GM12891 (cell line): Measurements from ENCODE around the gene CPSF7.
"Not testable (repeated sequence)": the region's sequence is repeated elsewhere in the genome, so short reads cannot be mapped to it uniquely, and the experiment has no call there.

Source experiments
- DNase-seq: peaks from one replicate; pipeline ENCODE4 v3.0.0; 2011; ENCODE audit warnings: low spot score; ENCODE audit not compliant: insufficient read length
- FAIRE-seq: peaks from 2 replicates; lab custom pipeline; 2011; peaks lifted over from hg19 to GRCh38; lab: Jason Lieb, UNC
- PAX5 ChIP-seq: IDR thresholded peaks from 2 replicates; pipeline ENCODE4 v1.6.1; 2011; ENCODE audit warnings: low read length, moderate library complexity, mild to moderate bottlenecking; ENCODE audit not compliant: insufficient read depth, severe bottlenecking
- POLR2A ChIP-seq: IDR thresholded peaks from 2 replicates; pipeline ENCODE4 v1.6.1; 2011; ENCODE audit warnings: low read depth, low read length, control low read depth
- POLR2AphosphoS5 ChIP-seq: IDR thresholded peaks from 2 replicates; pipeline ENCODE4 v1.6.1; 2011; ENCODE audit warnings: low read depth, low read length, control low read depth
- POU2F2 ChIP-seq: IDR thresholded peaks from 2 replicates; pipeline ENCODE4 v1.6.1; 2011; ENCODE audit warnings: low read depth, mild to moderate bottlenecking, control low read depth, low read length, moderate library complexity
- SPI1 ChIP-seq: IDR thresholded peaks from 2 replicates; pipeline ENCODE4 v1.6.1; 2011; ENCODE audit warnings: low read depth, low read length, control low read depth
- TAF1 ChIP-seq: IDR thresholded peaks from 2 replicates; pipeline ENCODE4 v1.6.1; 2011; ENCODE audit warnings: low read depth, low read length, control low read depth

Gene CPSF7

DNA sequence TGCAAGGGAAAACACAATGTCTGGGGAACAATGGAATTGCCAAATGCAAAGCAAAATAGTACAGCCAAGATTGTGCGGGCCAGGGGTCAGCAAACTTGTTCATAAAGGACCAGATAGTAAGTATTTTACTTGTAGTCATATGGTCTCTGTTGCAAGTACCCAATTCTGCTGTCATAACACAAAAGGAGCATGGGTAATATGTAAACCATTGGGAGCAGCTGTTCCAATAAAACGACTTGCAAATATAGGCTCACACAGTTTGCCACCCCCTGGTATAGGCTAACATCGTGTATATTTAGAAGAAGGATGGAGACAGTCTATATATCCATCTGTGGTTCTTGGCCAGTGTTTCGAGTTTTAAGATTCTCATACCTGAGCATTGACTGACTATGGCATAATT lies 15.7 kb upstream of the CPSF7 start:
- no peak for TF ChIP-seq POLR2A
- no peak for DNase-seq
- no peak for FAIRE-seq

DNA sequence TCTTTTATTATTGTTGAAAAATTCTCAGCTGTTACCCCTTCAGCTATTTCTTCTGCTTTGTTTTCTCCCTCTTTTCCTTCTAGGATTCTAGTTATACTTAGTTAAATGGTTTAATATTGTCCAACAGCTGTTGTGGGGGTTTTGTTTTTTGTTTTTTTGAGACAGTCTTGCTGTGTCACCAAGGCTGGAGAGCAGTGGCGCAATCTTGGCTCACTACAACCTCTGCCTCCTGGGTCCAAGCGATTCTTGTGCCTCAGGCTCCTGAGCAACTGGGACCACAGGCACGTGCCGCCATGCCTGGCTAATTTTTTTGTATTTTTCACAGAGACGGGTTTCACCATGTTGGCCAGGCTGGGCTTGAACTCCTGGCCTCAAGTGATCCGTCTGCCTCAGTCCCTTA lies 12.8 kb upstream of the CPSF7 start:
- TF ChIP-seq TAF1 (no peak), SPI1 (no peak), POLR2AphosphoS5 (no peak), POU2F2 (no peak), PAX5 (no peak), POLR2A (no peak)
- FAIRE-seq (no peak), DNase-seq (no peak)

DNA sequence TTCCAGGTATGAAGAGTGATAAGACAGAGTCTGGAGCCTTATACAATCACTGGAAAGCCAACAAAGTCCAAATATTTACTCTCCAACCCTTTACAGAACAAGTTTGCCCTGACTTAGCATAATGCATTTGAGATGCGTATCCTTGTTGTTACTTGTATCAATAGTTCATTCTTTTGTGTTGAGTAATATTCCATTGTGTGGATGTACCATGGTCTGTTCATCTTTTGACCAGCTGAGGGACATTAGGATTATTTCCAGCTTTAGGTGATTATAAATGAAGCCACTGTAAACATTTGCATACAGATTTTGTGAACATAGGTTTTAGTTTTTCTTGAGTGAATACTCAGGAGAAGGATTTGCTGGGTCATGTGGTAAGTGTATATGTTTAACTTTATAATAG lies 9.8 kb upstream of the CPSF7 start:
- no peak for FAIRE-seq
- TF ChIP-seq POLR2A (no peak), PAX5 (no peak), POU2F2 (no peak), POLR2AphosphoS5 (no peak), TAF1 (no peak), SPI1 (no peak)
- no peak for DNase-seq

DNA sequence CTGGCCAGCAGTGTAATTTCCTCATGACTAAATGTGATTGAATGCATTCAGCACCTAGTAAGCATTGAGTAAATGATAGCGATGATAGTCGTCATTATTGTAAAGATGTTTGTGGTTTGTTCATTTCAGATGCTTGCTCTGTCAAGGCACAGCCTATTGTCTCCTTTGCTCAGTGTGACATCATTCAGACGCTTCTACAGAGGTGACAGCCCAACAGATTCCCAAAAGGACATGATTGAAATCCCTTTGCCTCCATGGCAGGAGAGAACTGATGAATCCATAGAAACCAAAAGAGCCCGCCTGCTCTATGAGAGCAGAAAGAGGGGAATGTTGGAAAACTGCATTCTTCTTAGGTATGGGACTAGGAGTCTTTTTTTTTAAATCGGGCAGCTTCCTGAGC lies 7.7 kb upstream of the CPSF7 start:
- TF ChIP-seq TAF1 = no peak
- no peak for TF ChIP-seq POLR2A
- no peak for TF ChIP-seq POLR2AphosphoS5
- no peak for TF ChIP-seq PAX5
- peak; percentile 23 for FAIRE-seq
- no peak for DNase-seq

DNA sequence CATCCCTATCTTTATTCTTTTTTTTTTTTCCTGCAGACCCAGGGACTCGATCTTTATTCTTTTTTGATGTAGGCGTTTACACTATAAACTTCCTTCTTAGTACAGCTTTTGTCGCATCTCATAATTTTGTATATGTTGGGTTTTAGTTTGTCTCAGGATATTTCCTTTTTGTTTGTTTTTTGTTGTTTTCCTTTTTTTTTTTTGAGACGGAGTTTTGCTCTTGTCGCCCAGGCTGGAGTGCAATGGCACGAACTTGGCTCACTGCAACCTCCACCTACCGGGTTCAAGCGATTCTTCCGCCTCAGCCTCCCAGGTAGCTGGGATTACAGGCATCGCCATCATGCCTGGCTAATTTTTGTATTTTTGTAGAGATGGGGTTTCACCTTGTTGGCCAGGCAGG lies 1.1 kb upstream of the CPSF7 start:
- FAIRE-seq, DNase-seq: not testable (repeated sequence)

DNA sequence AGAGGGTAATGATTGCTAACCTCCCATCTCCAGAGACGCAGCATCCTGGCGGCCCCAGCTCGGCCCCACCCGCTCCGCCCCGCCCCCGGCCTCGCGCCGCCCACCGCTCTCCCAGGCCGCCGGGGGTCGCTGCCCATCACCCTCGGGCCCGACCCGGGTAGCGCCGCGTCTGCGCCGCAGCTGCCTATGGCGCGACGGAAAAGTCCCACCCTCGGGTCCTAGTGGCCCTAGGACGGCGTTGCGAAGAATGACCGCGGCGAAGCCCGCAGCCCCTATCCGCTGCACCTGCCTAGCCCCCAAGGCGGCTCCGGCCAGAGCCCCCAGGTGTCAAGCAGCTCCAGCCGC lies 457 bp downstream of the CPSF7 start:
- TF ChIP-seq SPI1 = no peak
- no peak for TF ChIP-seq POU2F2
- peak; percentile 53; the same call in 1 of the 2 replicates for TF ChIP-seq TAF1
- 0 out of 2 replicates have a peak, but pooled peaks have one; percentile 27 for TF ChIP-seq POLR2A
- TF ChIP-seq POLR2AphosphoS5 = peak; percentile 77
- no peak for TF ChIP-seq PAX5
- DNase-seq = peak; percentile 69
- peak; percentile 73 for FAIRE-seq

DNA sequence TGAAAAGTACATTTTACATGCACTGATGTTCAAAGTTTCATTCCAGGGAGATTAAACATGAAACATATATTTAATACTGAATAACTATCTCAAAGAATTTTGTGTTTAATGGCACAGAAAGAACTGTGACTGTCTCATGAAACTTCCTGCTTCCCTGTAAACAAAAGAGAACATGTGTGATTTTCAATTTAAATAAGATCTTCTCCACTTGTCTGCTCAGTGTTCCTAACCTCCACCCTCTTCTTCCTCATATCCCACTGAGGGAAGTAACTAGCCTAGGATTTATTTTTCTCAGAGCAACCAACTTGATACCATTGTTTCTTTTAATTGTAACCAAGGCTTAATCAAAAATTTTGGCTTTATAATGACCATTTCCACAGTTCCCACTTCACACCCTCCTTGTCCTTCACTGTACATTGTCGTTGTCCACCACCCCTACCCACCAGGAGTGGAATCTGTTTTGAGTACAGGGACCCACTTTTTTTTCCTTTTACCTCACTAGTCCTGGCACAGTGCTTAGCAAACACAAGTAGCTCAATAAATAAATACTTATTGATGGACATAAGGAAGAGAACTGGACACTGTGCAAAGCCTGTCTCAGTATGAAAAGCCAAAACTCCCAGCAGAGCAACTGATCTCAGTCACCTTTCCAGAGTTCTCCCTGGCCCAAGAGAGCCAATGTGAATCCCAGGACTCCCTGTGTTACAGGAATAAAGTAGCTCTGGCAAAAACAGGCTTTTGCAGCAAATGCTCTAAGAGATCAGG lies 4.2 kb downstream of the CPSF7 start:
- TF ChIP-seq POLR2A = no peak
- no peak for TF ChIP-seq SPI1
- TF ChIP-seq POLR2AphosphoS5 = no peak
- TF ChIP-seq PAX5 = no peak
- no peak for TF ChIP-seq TAF1
- no peak for TF ChIP-seq POU2F2
- FAIRE-seq (no peak), DNase-seq (no peak)

DNA sequence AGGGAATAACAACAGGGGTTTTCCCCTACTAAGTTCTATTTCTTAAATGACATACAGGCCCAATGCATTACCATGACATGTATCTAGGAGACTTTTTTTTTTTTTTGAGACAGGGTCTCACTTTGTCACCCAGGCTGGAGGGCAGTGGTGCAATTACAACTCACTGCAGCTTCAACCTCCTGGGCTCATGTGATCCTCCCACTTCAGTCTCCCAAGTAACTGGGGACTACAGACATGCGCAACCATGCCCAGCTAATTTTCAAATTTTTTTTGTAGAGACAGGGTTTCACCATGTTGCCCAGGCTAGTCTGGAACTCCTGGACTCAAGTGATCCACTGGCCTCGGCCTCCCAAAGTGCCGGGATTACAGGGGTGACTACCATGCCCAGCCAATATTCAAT lies 7.5 kb downstream of the CPSF7 start:
- FAIRE-seq = no peak
- no peak for DNase-seq
- TF ChIP-seq TAF1 (no peak), SPI1 (no peak), PAX5 (no peak), POLR2A (no peak), POLR2AphosphoS5 (no peak), POU2F2 (no peak)

DNA sequence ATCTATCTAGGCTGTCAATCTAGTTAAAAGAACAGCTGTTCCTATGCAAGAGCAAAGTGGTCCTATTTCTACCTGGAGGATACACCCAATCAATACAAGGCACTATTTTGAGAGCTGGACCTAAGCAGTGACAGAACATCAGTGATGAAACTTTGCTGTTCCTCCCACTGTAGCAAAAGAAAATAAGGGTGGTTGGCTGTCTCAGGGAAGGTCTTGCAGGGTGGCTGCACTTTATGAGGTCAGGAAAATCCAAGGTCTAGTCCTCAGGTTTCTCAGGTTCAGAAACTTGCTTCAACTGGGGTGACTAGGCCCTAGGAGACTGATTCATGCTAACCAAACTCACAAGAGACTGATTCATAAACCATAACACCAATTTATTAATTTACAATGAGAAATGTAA lies 11.6 kb downstream of the CPSF7 start:
- TF ChIP-seq TAF1 (no peak), SPI1 (no peak), POLR2AphosphoS5 (no peak), PAX5 (no peak), POLR2A (no peak), POU2F2 (no peak)
- no peak for FAIRE-seq
- no peak for DNase-seq

DNA sequence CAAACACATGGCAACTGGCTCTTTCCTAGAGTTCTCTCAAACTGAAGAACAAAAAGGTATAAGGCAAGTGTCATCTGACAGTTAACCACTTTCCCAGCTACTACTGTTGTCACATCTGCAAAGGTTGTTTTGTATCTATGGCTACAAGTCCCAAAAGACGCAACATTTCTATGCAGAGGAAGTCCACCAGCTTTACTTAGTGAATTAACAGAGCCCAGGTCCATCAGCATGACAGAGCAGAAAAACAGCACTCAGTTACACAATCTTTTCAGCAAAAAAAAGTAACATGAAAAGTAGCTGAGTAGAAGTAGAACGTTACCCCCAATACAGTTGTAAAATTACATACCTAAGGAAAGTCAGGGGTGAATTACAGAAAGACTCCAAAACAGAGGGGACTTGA lies 12.1 kb downstream of the CPSF7 start:
- DNase-seq (no peak), FAIRE-seq (no peak)
- TF ChIP-seq POLR2A (no peak), POU2F2 (no peak), PAX5 (no peak), SPI1 (no peak), TAF1 (no peak), POLR2AphosphoS5 (no peak)
